RWPE1 (cell line): ENCODE measurements around the gene KIRREL3.

Source experiments
- CTCF ChIA-PET: fragments of 350-600 bp; sonication (Branson Sonifier 250); formaldehyde crosslinking; extraction: SDS; loops from one replicate; lab custom pipeline; 2021; lab: Yijun Ruan, JAX
- POLR2A ChIA-PET: fragments of 400-600 bp; formaldehyde crosslinking; extraction: SDS; loops from one replicate; lab custom pipeline; 2020; ENCODE audit warnings: antibody characterized with exemption; ENCODE audit not compliant: low non-redundant PET; lab: Yijun Ruan, JAX
- DNase-seq: peaks from one replicate; pipeline ENCODE4 v3.0.0; 2012; ENCODE audit warnings: low spot score
- H3K27ac ChIP-seq: fragments of 450-650 bp; 2 replicates; pipeline ENCODE4 v1.5.1; 2017
- CTCF ChIP-seq: fragments of 450-650 bp; conservative IDR thresholded peaks from 2 replicates; pipeline ENCODE4 v1.5.1; 2017; ENCODE audit warnings: low read depth, mild to moderate bottlenecking

Gene KIRREL3

DNA sequence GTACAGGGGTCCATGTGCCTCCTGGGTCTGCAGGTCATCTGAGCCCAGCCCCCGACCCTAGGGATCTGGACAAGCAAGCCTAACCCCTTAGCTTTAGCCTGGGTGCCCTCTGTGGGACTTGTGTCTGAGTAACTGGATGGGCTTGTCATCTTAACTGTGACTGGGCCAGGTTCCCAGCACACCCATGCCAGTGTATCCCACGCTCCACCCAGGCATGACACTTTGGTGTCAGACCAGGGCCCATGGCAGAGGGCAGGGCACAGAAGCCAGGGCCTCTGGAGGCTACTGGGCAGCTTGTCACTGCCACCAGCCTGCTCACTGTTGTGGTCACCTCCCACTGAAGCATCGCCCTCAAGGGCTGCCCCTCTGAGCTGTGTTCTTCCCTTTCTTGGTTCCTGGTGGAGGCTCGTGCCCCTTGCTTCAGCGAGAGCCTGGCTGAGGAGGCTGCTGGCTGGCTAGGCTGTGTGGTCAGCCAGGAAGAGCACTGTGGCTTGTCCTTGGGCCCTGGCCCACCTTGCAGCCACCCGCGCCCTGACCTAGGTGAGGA is 564.3 kb downstream of the KIRREL3 start:
- no peak for DNase-seq
- TF ChIP-seq CTCF, result no peak
- H3K27ac ChIP-seq, result peak overlapping the region; percentile 32
- CTCF ChIA-PET, result interaction anchor here (1.3 kb wide), 1 partner anchor 44 kb away, joined by 5 read pairs; no protein-coding TSS in a partner anchor
- POLR2A ChIA-PET, result no interaction called here

DNA sequence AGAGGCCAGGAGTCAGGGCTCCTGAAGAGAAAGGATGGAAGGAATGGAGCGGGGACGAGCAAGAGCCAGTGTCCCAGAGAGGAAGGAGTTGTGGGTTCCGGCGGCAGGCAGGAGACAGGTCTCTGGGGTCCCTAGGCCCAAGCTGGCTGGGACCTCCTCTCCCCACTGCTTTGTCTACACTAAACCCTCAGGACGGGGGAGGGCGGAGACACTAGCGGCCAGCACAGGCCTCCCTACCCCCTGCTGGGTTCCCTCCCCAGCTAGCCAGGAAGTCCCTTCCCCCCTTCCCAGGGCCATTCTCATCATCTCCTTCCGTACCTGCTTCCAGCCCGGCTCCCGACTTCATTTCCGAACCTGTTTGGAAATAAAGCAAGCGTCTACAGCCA is 565.6 kb downstream of the KIRREL3 start:
- POLR2A ChIA-PET, result no interaction called here
- DNase-seq, result no peak

DNA sequence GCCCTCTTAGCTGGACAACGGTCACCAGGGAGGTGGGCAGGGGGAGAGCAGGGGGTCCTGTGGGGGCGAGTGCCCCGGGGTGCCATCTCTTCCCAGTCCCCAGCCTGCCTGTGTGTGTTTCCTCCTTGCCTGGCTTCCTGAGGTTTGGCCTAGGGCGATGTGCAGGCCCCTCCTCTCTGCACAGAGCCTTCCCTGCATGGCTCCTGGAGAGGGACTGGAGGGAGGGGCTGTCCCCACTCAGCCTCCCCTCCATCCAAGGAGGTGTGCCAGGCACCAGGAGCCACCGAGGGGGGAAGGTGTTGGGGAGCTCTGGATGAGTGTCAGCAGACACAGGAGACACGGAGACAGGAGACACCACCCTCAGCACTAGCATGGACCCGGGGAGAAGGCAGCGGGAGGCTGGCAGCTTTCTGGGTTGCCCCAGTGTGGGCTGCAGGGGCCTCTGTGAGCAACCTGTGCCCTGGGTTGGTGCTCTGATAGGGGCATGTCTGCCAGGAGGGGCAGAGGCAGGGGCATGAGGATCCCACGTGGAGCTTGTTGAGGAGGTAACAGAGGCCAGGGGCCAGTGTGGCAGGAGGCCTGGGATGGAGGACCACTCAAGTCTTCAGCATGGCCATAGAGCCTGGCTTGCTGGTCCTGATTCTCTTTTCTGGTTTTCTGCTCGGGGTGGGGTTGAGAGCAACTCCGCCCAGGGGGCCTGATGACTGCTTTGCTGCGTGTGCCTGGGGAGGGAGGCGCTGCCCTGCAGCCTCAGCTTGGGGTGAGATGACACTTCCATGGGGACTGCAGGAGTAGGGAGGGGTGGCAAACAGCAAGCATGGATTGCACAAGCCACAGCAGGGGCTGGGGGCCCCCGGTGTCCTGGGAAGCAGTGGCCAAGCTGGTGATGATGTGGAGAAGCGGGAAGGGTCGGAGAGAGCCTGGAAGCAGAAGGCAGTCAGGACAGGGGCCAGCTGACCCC is 566.3 kb downstream of the KIRREL3 start:
- peak overlapping the region; percentile 15; the same call in 1 of the 2 replicates for H3K27ac ChIP-seq
- ChIA-PET CTCF (interaction anchor here (3.4 kb wide), 1 partner anchor 123 kb away, joined by 15 read pairs; no protein-coding TSS in a partner anchor), POLR2A (interaction anchor here (0.6 kb wide), 1 partner anchor 162 kb away, joined by 3 read pairs; no protein-coding TSS in a partner anchor)
- no peak for DNase-seq
- no peak for TF ChIP-seq CTCF

More for the DNA sequence above, 565.6 kb downstream of the KIRREL3 start:
- TF ChIP-seq CTCF, result no peak
- peak overlapping the region; percentile 15; the same call in 1 of the 2 replicates for H3K27ac ChIP-seq
- CTCF ChIA-PET, result no interaction called here

GRCh38 chr11:126433244-126433846 is 567.2 kb downstream of the KIRREL3 start:
- peak overlapping the region; percentile 87; the same call in 1 of the 2 replicates for H3K27ac ChIP-seq
- POLR2A ChIA-PET, result interaction anchor here (0.6 kb wide), 1 partner anchor 161 kb away, joined by 3 read pairs; no protein-coding TSS in a partner anchor
- TF ChIP-seq CTCF, result no peak
- CTCF ChIA-PET, result interaction anchor here (0.8 to 3.4 kb wide), 3 partner anchors 30 to 123 kb away, joined by 4 to 15 read pairs (median 10); no protein-coding TSS in a partner anchor
- no peak for DNase-seq

- no peak for DNase-seq
- ChIA-PET CTCF (interaction anchor here (0.6 to 3.4 kb wide), 3 partner anchors 48 to 122 kb away, joined by 3 to 15 read pairs (median 10); no protein-coding TSS in a partner anchor), POLR2A (no interaction called here)
- peak overlapping the region; percentile 87 for H3K27ac ChIP-seq
- no peak for TF ChIP-seq CTCF
Observed at GRCh38 chr11:126432525-126432924, 568.0 kb downstream of the KIRREL3 start.

- TF ChIP-seq CTCF, result no peak
- no peak for DNase-seq
- ChIA-PET POLR2A (interaction anchor here (0.6 kb wide), 1 partner anchor 29 kb away, joined by 3 read pairs; no protein-coding TSS in a partner anchor), CTCF (interaction anchor here (0.6 to 3.4 kb wide), 4 partner anchors 49 to 121 kb away, joined by 3 to 15 read pairs (median 8); no protein-coding TSS in a partner anchor)
- peak overlapping the region; percentile 87 for H3K27ac ChIP-seq
Observed at GRCh38 chr11:126432065-126432461, 568.5 kb downstream of the KIRREL3 start.
